Measurements from ENCODE around the gene DHX9. TPM values are rescaled to one million over a fixed set of nuclear protein-coding genes. Genes with fewer than 3 reads are reported as not detected.

DHX9 gene
- total RNA-seq, 1 experiment from 2014 or later: 218 TPM

- TF ChIP-seq, protein P1, sequence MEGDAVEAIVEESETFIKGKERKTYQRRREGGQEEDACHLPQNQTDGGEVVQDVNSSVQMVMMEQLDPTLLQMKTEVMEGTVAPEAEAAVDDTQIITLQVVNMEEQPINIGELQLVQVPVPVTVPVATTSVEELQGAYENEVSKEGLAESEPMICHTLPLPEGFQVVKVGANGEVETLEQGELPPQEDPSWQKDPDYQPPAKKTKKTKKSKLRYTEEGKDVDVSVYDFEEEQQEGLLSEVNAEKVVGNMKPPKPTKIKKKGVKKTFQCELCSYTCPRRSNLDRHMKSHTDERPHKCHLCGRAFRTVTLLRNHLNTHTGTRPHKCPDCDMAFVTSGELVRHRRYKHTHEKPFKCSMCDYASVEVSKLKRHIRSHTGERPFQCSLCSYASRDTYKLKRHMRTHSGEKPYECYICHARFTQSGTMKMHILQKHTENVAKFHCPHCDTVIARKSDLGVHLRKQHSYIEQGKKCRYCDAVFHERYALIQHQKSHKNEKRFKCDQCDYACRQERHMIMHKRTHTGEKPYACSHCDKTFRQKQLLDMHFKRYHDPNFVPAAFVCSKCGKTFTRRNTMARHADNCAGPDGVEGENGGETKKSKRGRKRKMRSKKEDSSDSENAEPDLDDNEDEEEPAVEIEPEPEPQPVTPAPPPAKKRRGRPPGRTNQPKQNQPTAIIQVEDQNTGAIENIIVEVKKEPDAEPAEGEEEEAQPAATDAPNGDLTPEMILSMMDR (IDR thresholded peaks at IDR 0.05; ENCODE audit: insufficient read depth in 1 of 2, low read depth in 1 of 2, low read length in 1 of 2, severe bottlenecking in 1 of 2, unreplicated experiment in 1 of 2): no peak
- H3K36me3 ChIP-seq (ENCODE audit: control insufficient read depth, insufficient read depth, low read length): no peaks in the 10 kb centered on the region
- Mint-ChIP-seq H3K27me3 (ENCODE audit: insufficient read depth, unreplicated experiment) (no peaks in the 10 kb centered on the region), H3K4me1 (ENCODE audit: low read depth, unreplicated experiment) (peaks cover 6% of the 10 kb centered on the region), H3K27ac (ENCODE audit: unreplicated experiment) (no peak overlapping the region), H3K36me3 (ENCODE audit: insufficient read depth, unreplicated experiment) (peaks cover 7% of the 10 kb centered on the region), H3K9me3 (ENCODE audit: unreplicated experiment) (no peaks in the 10 kb centered on the region), H3K4me3 (ENCODE audit: unreplicated experiment) (no peak overlapping the region)
- intact Hi-C loops (cut with micrococcal nuclease; ENCODE audit: unreplicated experiment): no loop called here
- no peak overlapping the region for H3K4me3 ChIP-seq (ENCODE audit: low read depth, low read length)
- POLR2A ChIA-PET: no interaction called here
- no peak for DNase-seq
- BruUV-seq (replicated peaks): no TSS peak
- no peaks in the 10 kb centered on the region for H3K27me3 ChIP-seq (replicated peaks; ENCODE audit: control insufficient read depth, insufficient read depth, low read length)
- H3K9me3 ChIP-seq: no peaks in the 10 kb centered on the region
- CTCF ChIA-PET: no interaction called here
- peaks cover 17% of the 10 kb centered on the region for H3K4me1 ChIP-seq
Measured at GRCh38 chr1:182794091-182794490, 45.1 kb upstream of the DHX9 start.

- BruUV-seq (replicated peaks): no TSS peak
- H3K27ac Mint-ChIP-seq (ENCODE audit: unreplicated experiment): no peak overlapping the region
- TF ChIP-seq, protein P1 (IDR thresholded peaks at IDR 0.05; ENCODE audit: insufficient read depth in 1 of 2, low read depth in 1 of 2, low read length in 1 of 2, severe bottlenecking in 1 of 2, unreplicated experiment in 1 of 2): no peak
- no peaks in the 10 kb centered on the region for H3K27me3 Mint-ChIP-seq (ENCODE audit: insufficient read depth, unreplicated experiment)
- ChIA-PET CTCF (no interaction called here), POLR2A (no interaction called here)
- Histone ChIP-seq H3K4me3 (ENCODE audit: low read depth, low read length) (no peak overlapping the region), H3K36me3 (ENCODE audit: control insufficient read depth, insufficient read depth, low read length) (no peaks in the 10 kb centered on the region), H3K27me3 (replicated peaks; ENCODE audit: control insufficient read depth, insufficient read depth, low read length) (no peaks in the 10 kb centered on the region), H3K9me3 (no peaks in the 10 kb centered on the region), H3K4me1 (peaks cover 17% of the 10 kb centered on the region)
- peaks cover 6% of the 10 kb centered on the region for H3K4me1 Mint-ChIP-seq (ENCODE audit: low read depth, unreplicated experiment)
- H3K36me3 Mint-ChIP-seq (ENCODE audit: insufficient read depth, unreplicated experiment): peaks cover under 1% of the 10 kb centered on the region
- intact Hi-C loops (cut with micrococcal nuclease; ENCODE audit: unreplicated experiment): no loop called here
- no peaks in the 10 kb centered on the region for H3K9me3 Mint-ChIP-seq (ENCODE audit: unreplicated experiment)
- no peak for DNase-seq
- no peak overlapping the region for H3K4me3 Mint-ChIP-seq (ENCODE audit: unreplicated experiment)
Measured at GRCh38 chr1:182794676-182795201, 44.4 kb upstream of the DHX9 start.

DNA sequence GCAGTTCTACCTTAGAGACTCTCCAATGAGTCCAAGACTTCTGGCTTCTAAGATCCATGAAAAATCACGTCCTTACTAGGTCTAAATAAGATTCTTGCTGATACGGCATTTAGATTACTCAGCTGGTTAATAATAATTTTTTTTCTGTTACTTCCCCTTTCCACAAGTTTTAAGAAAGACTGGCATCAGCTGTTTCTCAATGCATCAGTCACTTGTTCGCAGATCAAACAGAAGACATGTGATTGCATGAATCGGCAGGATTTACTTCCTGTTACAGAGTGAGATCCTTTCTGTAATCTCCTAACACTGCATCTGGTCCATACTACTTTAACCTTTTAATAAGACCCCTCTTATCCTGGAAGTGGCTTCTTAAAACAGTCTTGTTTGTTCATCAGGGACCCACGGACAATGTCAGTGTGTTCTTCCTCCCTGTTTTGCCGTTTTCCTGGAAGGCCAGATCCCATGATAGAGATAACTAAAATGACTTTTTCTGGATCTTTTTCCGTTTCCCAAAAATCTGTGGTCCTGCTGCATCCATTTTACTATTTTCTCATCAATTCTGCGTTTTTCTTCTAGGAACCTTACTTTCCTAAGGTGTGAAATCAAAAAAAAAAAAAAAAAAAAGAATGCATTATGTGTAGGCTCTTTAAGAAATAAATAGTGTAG lies 43.5 kb upstream of the DHX9 start:
- no TSS peak for BruUV-seq (replicated peaks)
- Mint-ChIP-seq H3K4me3 (ENCODE audit: unreplicated experiment) (no peak overlapping the region), H3K9me3 (ENCODE audit: unreplicated experiment) (no peaks in the 10 kb centered on the region), H3K36me3 (ENCODE audit: insufficient read depth, unreplicated experiment) (no peaks in the 10 kb centered on the region), H3K27me3 (ENCODE audit: insufficient read depth, unreplicated experiment) (no peaks in the 10 kb centered on the region), H3K4me1 (ENCODE audit: low read depth, unreplicated experiment) (peaks cover 6% of the 10 kb centered on the region), H3K27ac (ENCODE audit: unreplicated experiment) (no peak overlapping the region)
- Histone ChIP-seq H3K27me3 (replicated peaks; ENCODE audit: control insufficient read depth, insufficient read depth, low read length) (no peaks in the 10 kb centered on the region), H3K4me3 (ENCODE audit: low read depth, low read length) (no peak overlapping the region), H3K4me1 (peaks cover 13% of the 10 kb centered on the region), H3K36me3 (ENCODE audit: control insufficient read depth, insufficient read depth, low read length) (no peaks in the 10 kb centered on the region), H3K9me3 (no peaks in the 10 kb centered on the region)
- intact Hi-C loops (cut with micrococcal nuclease; ENCODE audit: unreplicated experiment): no loop called here
- DNase-seq: no peak
- CTCF ChIA-PET: no interaction called here
- POLR2A ChIA-PET: no interaction called here
- TF ChIP-seq, protein P1 (IDR thresholded peaks at IDR 0.05; ENCODE audit: insufficient read depth in 1 of 2, low read depth in 1 of 2, low read length in 1 of 2, severe bottlenecking in 1 of 2, unreplicated experiment in 1 of 2): no peak
